Neutrophil (primary cell): ENCODE data around the gene SOBP.

Experiments used
- H3K27ac ChIP-seq: fragments of 200-600 bp; sonication (generic); 2 replicates; pipeline ENCODE4 v1.5.1; 2016; ENCODE audit warnings: mild to moderate bottlenecking, moderate library complexity
- H3K27me3 ChIP-seq: fragments of 200-600 bp; sonication (generic); 2 replicates; pipeline ENCODE4 v1.6.0; 2016; ENCODE audit warnings: mild to moderate bottlenecking
- H3K36me3 ChIP-seq: fragments of 200-600 bp; sonication (generic); 2 replicates; pipeline ENCODE4 v1.5.1; 2017
- H3K4me1 ChIP-seq, 2 experiments: fragments of 200-600 bp in 1 of 2; sonication (generic) in 1 of 2; 1 replicate in 1 of 2; 2 replicates in 1 of 2; pipeline versions ENCODE4 v1.5.1 to v1.6.1; 2013 to 2016; ENCODE audit warnings: low read depth in 1 of 2, low read length in 1 of 2, mild to moderate bottlenecking in 1 of 2, moderate library complexity in 1 of 2; ENCODE audit not compliant: control insufficient read depth in 1 of 2, insufficient read depth in 1 of 2
- H3K4me3 ChIP-seq, 2 experiments: fragments of 200-600 bp in 1 of 2; sonication (generic) in 1 of 2; 1 replicate in 1 of 2; 2 replicates in 1 of 2; pipeline ENCODE4 v1.5.1; 2013 to 2016; ENCODE audit warnings: low read depth in 1 of 2, low read length in 1 of 2, mild to moderate bottlenecking in 1 of 2, moderate library complexity in 1 of 2
- H3K9me3 ChIP-seq: fragments of 200-600 bp; sonication (generic); 2 replicates; pipeline ENCODE4 v1.5.1; 2016
- CTCF ChIP-seq: fragments of 200-600 bp; sonication (generic); IDR thresholded peaks from 2 replicates; pipeline ENCODE4 v1.5.1; 2016; ENCODE audit warnings: antibody characterized with exemption

SOBP gene

GRCh38 chr6:107636486-107636885 lies 146.6 kb downstream of the SOBP start:
- H3K27me3 ChIP-seq, result peaks cover 78% of the 10 kb centered on the region
- H3K4me1 ChIP-seq, result peaks cover 19 to 21% of the 10 kb centered on the region in 2 experiments
- H3K36me3 ChIP-seq, result no peaks in the 10 kb centered on the region
- H3K4me3 ChIP-seq, result no peak overlapping the region
- TF ChIP-seq CTCF, result no peak
- H3K27ac ChIP-seq, result no peak overlapping the region
- H3K9me3 ChIP-seq, result no peaks in the 10 kb centered on the region

GRCh38 chr6:107637316-107638315 lies 147.7 kb downstream of the SOBP start:
- TF ChIP-seq CTCF, result no peak
- Histone ChIP-seq H3K4me1 (peaks cover 30 to 32% of the 10 kb centered on the region in 2 experiments), H3K9me3 (no peaks in the 10 kb centered on the region), H3K4me3 (no peak overlapping the region), H3K27me3 (peaks cover 67% of the 10 kb centered on the region), H3K27ac (no peak overlapping the region), H3K36me3 (no peaks in the 10 kb centered on the region)

- Histone ChIP-seq H3K27me3 (peaks cover 58% of the 10 kb centered on the region), H3K36me3 (no peaks in the 10 kb centered on the region)
- no peak for TF ChIP-seq CTCF
These were observed 148.6 kb downstream of the SOBP start for GRCh38 chr6:107638493-107638892.

GRCh38 chr6:107639511-107639910 lies 149.6 kb downstream of the SOBP start:
- Histone ChIP-seq H3K4me1 (peaks cover 31 to 33% of the 10 kb centered on the region in 2 experiments), H3K36me3 (no peaks in the 10 kb centered on the region), H3K4me3 (no peak overlapping the region)

More at GRCh38 chr6:107638493-107638892, 148.6 kb downstream of the SOBP start:
- Histone ChIP-seq H3K4me3 (no peak overlapping the region), H3K27ac (no peak overlapping the region), H3K9me3 (no peaks in the 10 kb centered on the region), H3K4me1 (peaks cover 34 to 37% of the 10 kb centered on the region in 2 experiments)

GRCh38 chr6:107641071-107641470 lies 151.2 kb downstream of the SOBP start:
- no peak overlapping the region for H3K4me3 ChIP-seq
- H3K27ac ChIP-seq, result peak overlapping the region; percentile 17
- TF ChIP-seq CTCF, result no peak
- peaks cover 32% of the 10 kb centered on the region for H3K27me3 ChIP-seq
- no peaks in the 10 kb centered on the region for H3K9me3 ChIP-seq
- peaks cover 38 to 39% of the 10 kb centered on the region in 2 experiments for H3K4me1 ChIP-seq
- H3K36me3 ChIP-seq, result no peaks in the 10 kb centered on the region

More at GRCh38 chr6:107639511-107639910, 149.6 kb downstream of the SOBP start:
- Histone ChIP-seq H3K27ac (no peak overlapping the region), H3K27me3 (peaks cover 48% of the 10 kb centered on the region), H3K9me3 (no peaks in the 10 kb centered on the region)
- TF ChIP-seq CTCF, result no peak
